RWPE2 (cell line): ENCODE results near the gene CTRB1.
A peak's percentile ranks its signal among the peaks of the same experiment; 100 is the strongest.

Experiments used
- ATAC-seq: fragments of 200-7000 bp; cut with Tn5 transposase; 3 replicates; pipeline ENCODE4 v1.9.1; 2021; ENCODE audit warnings: low read depth
- DNase-seq: peaks from one replicate; pipeline ENCODE4 v3.0.0-alpha.2; 2020; ENCODE audit warnings: low spot score
- H3K27ac ChIP-seq: fragments of 450-650 bp; 2 replicates; pipeline ENCODE4 v1.5.1; 2017; ENCODE audit warnings: mild to moderate bottlenecking; ENCODE audit not compliant: poor library complexity, severe bottlenecking
- H3K27me3 ChIP-seq: fragments of 250-450 bp; sonication (Bioruptor Pico); 2 replicates; pipeline ENCODE4 v1.5.1; 2021; ENCODE audit warnings: mild to moderate bottlenecking, moderate library complexity; ENCODE audit not compliant: insufficient read depth, poor library complexity, severe bottlenecking
- H3K36me3 ChIP-seq: fragments of 250-450 bp; sonication (Bioruptor Pico); 2 replicates; pipeline ENCODE4 v1.5.1; 2020; ENCODE audit warnings: low read depth, mild to moderate bottlenecking, moderate library complexity
- H3K4me1 ChIP-seq: fragments of 250-450 bp; sonication (Bioruptor Pico); 2 replicates; pipeline ENCODE4 v1.5.1; 2021; ENCODE audit warnings: mild to moderate bottlenecking, moderate library complexity; ENCODE audit not compliant: insufficient read depth, poor library complexity, severe bottlenecking
- H3K4me3 ChIP-seq: fragments of 250-450 bp; sonication (Bioruptor Pico); 2 replicates; pipeline ENCODE4 v1.5.1; 2021; ENCODE audit warnings: mild to moderate bottlenecking, moderate library complexity; ENCODE audit not compliant: severe bottlenecking
- H3K9me3 ChIP-seq: fragments of 250-450 bp; sonication (Bioruptor Pico); 2 replicates; pipeline ENCODE4 v1.5.1; 2021; ENCODE audit warnings: mild to moderate bottlenecking, moderate library complexity; ENCODE audit not compliant: severe bottlenecking
- TF ChIP-seq, protein P1 (sequence below): fragments of 450-650 bp; IDR thresholded peaks from one replicate; pipeline ENCODE4 v1.5.1; 2017; ENCODE audit warnings: mild to moderate bottlenecking, moderate library complexity; ENCODE audit not compliant: poor library complexity, severe bottlenecking

Gene CTRB1

DNA sequence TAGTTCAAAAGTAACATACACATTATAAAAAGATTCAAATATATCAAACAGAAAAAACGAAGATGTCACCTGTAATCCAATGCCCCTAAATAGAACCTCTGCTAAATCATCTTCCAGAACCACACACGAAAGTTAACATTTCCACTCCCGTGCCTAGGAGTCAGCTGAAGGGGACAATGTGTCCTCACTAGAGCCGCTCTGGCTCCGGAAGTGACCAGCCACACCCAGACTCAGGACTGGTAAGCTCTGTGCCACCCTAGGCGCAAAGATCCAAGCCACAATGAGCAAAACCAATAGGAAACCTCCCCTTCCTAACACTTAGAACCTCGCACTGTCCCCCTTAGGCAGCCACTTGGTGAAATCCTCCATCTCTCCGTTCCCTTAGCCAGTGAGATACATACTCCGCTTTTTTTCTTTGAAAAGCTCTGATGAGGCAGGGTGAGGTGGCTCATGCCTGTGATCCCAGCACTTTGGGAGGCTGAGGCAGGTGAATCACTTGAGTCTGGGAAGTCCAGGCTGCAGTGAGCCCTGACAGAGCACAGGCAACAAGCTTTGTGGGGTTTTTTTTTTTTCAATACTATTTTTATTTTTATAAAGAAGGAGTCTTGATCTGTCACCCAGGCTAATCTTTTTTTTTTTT lies 11.8 kb downstream of the CTRB1 start:
- ATAC-seq (no peak), DNase-seq (no peak)
- H3K4me3 ChIP-seq: no peak overlapping the region
- no peaks in the 10 kb centered on the region for H3K27me3 ChIP-seq
- H3K27ac ChIP-seq: no peak overlapping the region
- peaks cover 70% of the 10 kb centered on the region for H3K36me3 ChIP-seq
- no peaks in the 10 kb centered on the region for H3K9me3 ChIP-seq
- peaks cover 8% of the 10 kb centered on the region for H3K4me1 ChIP-seq
- TF ChIP-seq, protein P1, sequence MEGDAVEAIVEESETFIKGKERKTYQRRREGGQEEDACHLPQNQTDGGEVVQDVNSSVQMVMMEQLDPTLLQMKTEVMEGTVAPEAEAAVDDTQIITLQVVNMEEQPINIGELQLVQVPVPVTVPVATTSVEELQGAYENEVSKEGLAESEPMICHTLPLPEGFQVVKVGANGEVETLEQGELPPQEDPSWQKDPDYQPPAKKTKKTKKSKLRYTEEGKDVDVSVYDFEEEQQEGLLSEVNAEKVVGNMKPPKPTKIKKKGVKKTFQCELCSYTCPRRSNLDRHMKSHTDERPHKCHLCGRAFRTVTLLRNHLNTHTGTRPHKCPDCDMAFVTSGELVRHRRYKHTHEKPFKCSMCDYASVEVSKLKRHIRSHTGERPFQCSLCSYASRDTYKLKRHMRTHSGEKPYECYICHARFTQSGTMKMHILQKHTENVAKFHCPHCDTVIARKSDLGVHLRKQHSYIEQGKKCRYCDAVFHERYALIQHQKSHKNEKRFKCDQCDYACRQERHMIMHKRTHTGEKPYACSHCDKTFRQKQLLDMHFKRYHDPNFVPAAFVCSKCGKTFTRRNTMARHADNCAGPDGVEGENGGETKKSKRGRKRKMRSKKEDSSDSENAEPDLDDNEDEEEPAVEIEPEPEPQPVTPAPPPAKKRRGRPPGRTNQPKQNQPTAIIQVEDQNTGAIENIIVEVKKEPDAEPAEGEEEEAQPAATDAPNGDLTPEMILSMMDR: no peak

DNA sequence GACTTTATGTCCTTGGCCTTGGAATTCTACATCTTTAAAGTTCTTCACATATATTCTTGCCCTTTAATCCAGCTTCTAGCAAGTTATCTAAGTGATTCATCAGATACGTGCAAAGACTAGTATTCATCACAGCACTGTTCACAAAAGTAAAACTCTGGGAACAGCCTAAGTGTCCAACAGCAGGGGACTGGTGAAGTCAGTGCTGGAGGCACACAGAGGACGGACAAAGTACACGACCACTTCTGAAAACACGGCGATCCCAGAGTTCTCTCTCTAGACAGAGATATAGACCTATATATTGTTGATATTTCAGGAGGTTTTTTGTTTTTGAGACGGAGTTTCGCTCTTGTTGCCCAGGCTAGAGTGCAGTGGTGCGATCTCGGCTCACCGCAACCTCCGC lies 12.8 kb downstream of the CTRB1 start:
- no peak for ATAC-seq
- Histone ChIP-seq H3K4me3 (no peak overlapping the region), H3K27ac (no peak overlapping the region), H3K9me3 (no peaks in the 10 kb centered on the region), H3K36me3 (peaks cover 77% of the 10 kb centered on the region), H3K27me3 (no peaks in the 10 kb centered on the region), H3K4me1 (peaks cover 8% of the 10 kb centered on the region)
- no peak for DNase-seq
- TF ChIP-seq, protein P1: no peak

DNA sequence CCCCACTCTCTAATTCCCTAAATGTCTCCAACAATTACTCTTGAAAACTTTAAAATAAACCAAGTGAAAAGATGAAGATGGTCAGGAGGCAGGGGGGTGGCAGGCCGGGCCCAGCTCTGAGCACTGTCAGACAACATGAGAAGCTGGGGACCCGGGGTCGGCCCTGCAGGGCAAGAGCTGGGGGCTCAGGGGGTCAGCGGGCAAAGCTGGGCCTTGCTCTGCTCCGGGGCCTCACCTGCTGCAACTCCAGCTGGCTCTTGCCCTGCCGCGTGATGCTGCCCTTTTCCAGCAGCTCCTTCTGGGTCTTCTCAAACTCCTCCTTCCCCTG lies 14.8 kb downstream of the CTRB1 start:
- DNase-seq: no peak
- peak overlapping the region; percentile 50 for H3K27ac ChIP-seq
- no peak overlapping the region for H3K4me3 ChIP-seq
- no peaks in the 10 kb centered on the region for H3K27me3 ChIP-seq
- TF ChIP-seq, protein P1: no peak
- peaks cover 90% of the 10 kb centered on the region for H3K36me3 ChIP-seq
- H3K9me3 ChIP-seq: no peaks in the 10 kb centered on the region
- no peak for ATAC-seq
- H3K4me1 ChIP-seq: peaks cover 9% of the 10 kb centered on the region

DNA sequence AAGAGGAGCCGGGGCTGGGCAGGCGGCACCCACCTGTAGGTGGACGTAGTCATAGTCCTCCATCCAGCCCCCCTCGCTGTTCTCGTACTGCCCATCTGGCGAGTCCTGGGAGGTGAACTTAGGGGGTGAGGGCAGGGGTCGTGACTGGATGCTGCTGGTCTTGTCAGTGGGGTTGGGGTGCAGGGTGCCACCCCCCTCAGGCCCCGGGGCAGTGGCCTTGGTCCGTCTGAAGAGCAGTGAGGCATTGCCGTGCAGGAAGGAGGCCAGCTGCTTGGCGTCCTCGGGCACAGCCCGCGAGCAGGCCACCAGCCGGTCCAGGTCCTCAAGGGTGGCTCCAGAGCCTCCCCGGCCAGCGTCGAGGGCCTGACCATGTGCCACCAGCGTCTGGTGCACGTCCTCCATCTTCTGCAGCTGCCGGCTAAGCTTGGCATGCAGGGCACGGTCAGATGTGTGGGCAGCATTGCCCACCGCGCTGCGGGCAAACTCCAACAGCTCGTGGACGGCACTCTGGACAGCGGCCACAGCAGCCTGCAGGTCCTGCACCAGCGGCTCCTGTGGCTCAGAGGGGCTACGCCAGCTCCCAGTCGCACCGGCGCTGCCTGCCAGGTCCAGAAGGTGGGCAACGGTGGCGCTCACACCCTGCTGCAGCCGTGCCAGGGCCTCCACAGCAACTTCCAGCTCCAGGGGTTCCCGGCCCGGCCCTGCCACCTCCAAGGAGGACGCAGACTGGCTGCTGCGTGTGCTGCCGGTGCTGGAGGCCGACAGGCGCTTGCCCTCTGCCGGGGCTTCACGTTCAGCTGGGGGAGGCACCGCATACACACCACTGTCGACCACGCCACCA lies 16.3 kb downstream of the CTRB1 start:
- TF ChIP-seq, protein P1: no peak
- no peak for DNase-seq
- Histone ChIP-seq H3K27me3 (no peaks in the 10 kb centered on the region), H3K4me1 (peaks cover 21% of the 10 kb centered on the region), H3K27ac (peak overlapping the region; percentile 50), H3K36me3 (peaks cover 90% of the 10 kb centered on the region), H3K4me3 (no peak overlapping the region), H3K9me3 (no peaks in the 10 kb centered on the region)
- no peak for ATAC-seq

DNA sequence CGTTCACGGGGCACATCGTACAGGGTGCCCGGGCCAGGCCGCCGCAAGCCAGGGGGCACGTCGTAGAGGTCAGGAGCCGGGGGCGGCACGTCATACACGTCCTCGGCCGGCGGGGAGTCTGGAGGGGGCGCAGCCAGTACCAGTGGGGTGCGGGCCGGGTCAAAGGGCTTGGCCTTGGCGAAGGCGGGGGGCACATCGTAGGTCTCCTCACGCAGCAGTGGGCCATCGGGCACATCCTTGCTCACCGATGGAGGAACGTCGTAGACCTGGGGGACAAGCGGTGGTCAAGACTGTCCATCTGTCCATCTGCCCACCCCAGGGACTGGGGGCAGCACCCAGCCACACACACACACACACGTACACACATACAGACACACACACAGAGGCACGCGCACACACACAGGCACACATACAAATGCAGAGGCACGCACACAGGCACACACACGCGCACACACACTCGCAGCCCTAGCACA lies 17.0 kb downstream of the CTRB1 start:
- Histone ChIP-seq H3K36me3 (peaks cover 88% of the 10 kb centered on the region), H3K4me1 (peaks cover 21% of the 10 kb centered on the region), H3K27ac (no peak overlapping the region), H3K9me3 (no peaks in the 10 kb centered on the region), H3K4me3 (no peak overlapping the region), H3K27me3 (no peaks in the 10 kb centered on the region)
- ATAC-seq (no peak), DNase-seq (no peak)
- TF ChIP-seq, protein P1: no peak
